H1 (cell line): Measurements from ENCODE around the gene MYH16. TPM values are rescaled to one million over a fixed set of nuclear protein-coding genes. Genes with fewer than 3 reads are reported as not detected.

Experiments
- CTCF ChIA-PET: fragments of 300-600 bp; sonication (Branson Sonifier 250); formaldehyde crosslinking; loops from one replicate; lab custom pipeline; 2021; ENCODE audit not compliant: partially characterized antibody; lab: Charles Lee
- POLR2A ChIA-PET: fragments of 300-600 bp; sonication (Branson Sonifier 250); formaldehyde crosslinking; loops from one replicate; lab custom pipeline; 2021; ENCODE audit warnings: inconsistent platforms; ENCODE audit not compliant: partially characterized antibody; lab: Charles Lee
- DNase-seq, 2 experiments: peaks; one replicate each; pipeline versions ENCODE4 v3.0.0 to v3.0.0-alpha.2; 2010 to 2022; ENCODE audit warnings: low spot score in 2 of 2, low read depth in 1 of 2, mixed read lengths in 1 of 2
- FAIRE-seq: peaks from 2 replicates; lab custom pipeline; 2011; peaks lifted over from hg19 to GRCh38; lab: Jason Lieb, UNC
- H2AFZ ChIP-seq: 2 replicates; pipeline ENCODE4 v1.8.1; 2012; ENCODE audit warnings: low read length, inconsistent platforms
- H2AK5ac ChIP-seq: 2 replicates; pipeline ENCODE4 v1.6.1; 2013; ENCODE audit warnings: low read depth, low read length
- H2BK120ac ChIP-seq: replicated peaks from 2 replicates; pipeline ENCODE3; 2013; ENCODE audit warnings: low read depth, low read length, inconsistent platforms
- H2BK12ac ChIP-seq: 2 replicates; pipeline ENCODE4 v1.6.1; 2013; ENCODE audit warnings: low read depth, low read length
- H2BK15ac ChIP-seq: 2 replicates; pipeline ENCODE4 v1.6.1; 2013; ENCODE audit warnings: low read length
- H2BK20ac ChIP-seq: 2 replicates; pipeline ENCODE4 v1.6.1; 2013; ENCODE audit warnings: low read length
- H2BK5ac ChIP-seq: 2 replicates; pipeline ENCODE4 v1.6.1; 2013; ENCODE audit warnings: low read depth, low read length
- H3K14ac ChIP-seq: 2 replicates; pipeline ENCODE4 v1.6.1; 2013; ENCODE audit warnings: inconsistent platforms; ENCODE audit not compliant: insufficient read length
- H3K18ac ChIP-seq: 2 replicates; pipeline ENCODE4 v1.6.1; 2013; ENCODE audit warnings: low read length; ENCODE audit errors: extremely low read depth
- H3K23ac ChIP-seq: 2 replicates; pipeline ENCODE4 v1.6.1; 2013; ENCODE audit warnings: inconsistent platforms; ENCODE audit not compliant: insufficient read length
- H3K23me2 ChIP-seq: 2 replicates; pipeline ENCODE4 v1.6.1; 2013; ENCODE audit warnings: low read depth, low read length
- H3K27ac ChIP-seq: 2 replicates; pipeline ENCODE4 v1.6.1; 2011; ENCODE audit warnings: low read depth, low read length, inconsistent platforms
- H3K27me3 ChIP-seq, 4 experiments: replicated peaks in 1 of 4; 1 replicate in 1 of 4; 2 replicates in 3 of 4; pipeline versions ENCODE4 v1.6.1 to v1.8.1; 2011 to 2013; ENCODE audit warnings: low read length in 3 of 4, mild to moderate bottlenecking in 3 of 4, inconsistent platforms in 2 of 4, mixed read lengths in 2 of 4, moderate library complexity in 1 of 4; ENCODE audit not compliant: control insufficient read depth in 3 of 4, insufficient read depth in 3 of 4; ENCODE audit errors: extremely low read depth in 1 of 4
- H3K36me3 ChIP-seq, 4 experiments: 2 replicates each; pipeline versions ENCODE4 v1.6.1 to v1.8.1; 2011 to 2013; ENCODE audit warnings: mild to moderate bottlenecking in 4 of 4, low read length in 3 of 4, moderate library complexity in 2 of 4, control low read depth in 1 of 4, inconsistent platforms in 1 of 4; ENCODE audit not compliant: insufficient read depth in 4 of 4, control insufficient read depth in 2 of 4
- H3K4ac ChIP-seq: replicated peaks from 2 replicates; pipeline ENCODE3; 2013; ENCODE audit warnings: low read length, low read depth, mixed read lengths, inconsistent platforms; ENCODE audit not compliant: insufficient read length
- H3K4me1 ChIP-seq, 4 experiments: replicated peaks in 1 of 4; 1 replicate in 1 of 4; 2 replicates in 3 of 4; pipeline versions ENCODE4 v1.6.1 to v1.8.1; 2011 to 2013; ENCODE audit warnings: low read length in 3 of 4, inconsistent platforms in 2 of 4, mixed read lengths in 1 of 4; ENCODE audit not compliant: insufficient read depth in 4 of 4, control insufficient read depth in 3 of 4
- H3K4me2 ChIP-seq, 2 experiments: 2 replicates each; pipeline versions ENCODE4 v1.6.1 to v1.8.1; 2011 to 2013; ENCODE audit warnings: low read depth in 2 of 2, low read length in 2 of 2, control low read depth in 1 of 2, inconsistent platforms in 1 of 2, mild to moderate bottlenecking in 1 of 2; ENCODE audit not compliant: insufficient read depth in 1 of 2
- H3K4me3 ChIP-seq, 4 experiments: fragments of 200-600, 300-600 bp in 1 of 4; sonication (generic), shearing (Covaris generic), sonication (Bioruptor Twin) in 1 of 4; 2 replicates each; pipeline versions ENCODE4 v1.5.1 to v1.8.1; 2011 to 2016; ENCODE audit warnings: low read length in 4 of 4, low read depth in 3 of 4, control low read depth in 2 of 4, inconsistent platforms in 2 of 4, mild to moderate bottlenecking in 2 of 4, mixed read lengths in 1 of 4, moderate library complexity in 1 of 4; ENCODE audit not compliant: insufficient read depth in 2 of 4; ENCODE audit errors: extremely low read depth in 1 of 4
- H3K56ac ChIP-seq: replicated peaks from 2 replicates; pipeline ENCODE3; 2013; ENCODE audit warnings: low read depth, mild to moderate bottlenecking, mixed read lengths, low read length, inconsistent platforms; ENCODE audit not compliant: insufficient read length
- H3K79me1 ChIP-seq: 2 replicates; pipeline ENCODE4 v1.6.1; 2013; ENCODE audit warnings: low read depth, low read length, control low read depth
- H3K79me2 ChIP-seq, 2 experiments: 2 replicates each; pipeline versions ENCODE4 v1.6.1 to v1.8.1; 2012 to 2013; ENCODE audit warnings: low read length in 2 of 2, mild to moderate bottlenecking in 2 of 2, inconsistent platforms in 1 of 2; ENCODE audit not compliant: insufficient read depth in 2 of 2, control insufficient read depth in 1 of 2
- H3K9ac ChIP-seq, 4 experiments: replicated peaks in 1 of 4; 1 replicate in 1 of 4; 2 replicates in 3 of 4; pipeline versions ENCODE4 v1.6.1 to v1.8.1; 2011 to 2013; ENCODE audit warnings: low read depth in 3 of 4, low read length in 3 of 4, control low read depth in 2 of 4, mild to moderate bottlenecking in 2 of 4, moderate library complexity in 2 of 4, inconsistent platforms in 1 of 4; ENCODE audit errors: extremely low read depth in 1 of 4
- H3K9me3 ChIP-seq, 2 experiments: 2 replicates each; pipeline versions ENCODE4 v1.6.1 to v1.8.1; 2012 to 2013; ENCODE audit warnings: mild to moderate bottlenecking in 2 of 2, moderate library complexity in 2 of 2, control low read depth in 1 of 2, inconsistent platforms in 1 of 2, low read depth in 1 of 2, low read length in 1 of 2, mixed read lengths in 1 of 2; ENCODE audit not compliant: insufficient read depth in 2 of 2
- H4K20me1 ChIP-seq, 2 experiments: replicated peaks in 1 of 2; 2 replicates each; pipeline versions ENCODE3 to v1.8.1; 2011 to 2013; ENCODE audit warnings: inconsistent platforms in 2 of 2, low read length in 2 of 2, mild to moderate bottlenecking in 1 of 2; ENCODE audit not compliant: insufficient read depth in 2 of 2, control insufficient read depth in 1 of 2
- H4K5ac ChIP-seq: 2 replicates; pipeline ENCODE4 v1.6.1; 2013; ENCODE audit warnings: low read length, low read depth, mixed read lengths, inconsistent platforms; ENCODE audit not compliant: insufficient read length
- H4K8ac ChIP-seq: 2 replicates; pipeline ENCODE4 v1.8.0; 2013; ENCODE audit warnings: mild to moderate bottlenecking, moderate library complexity, low read length, inconsistent platforms; ENCODE audit not compliant: insufficient read depth; ENCODE audit errors: extremely low read depth
- H4K91ac ChIP-seq: replicated peaks from 2 replicates; pipeline ENCODE3; 2013; ENCODE audit warnings: low read length, mixed read lengths, inconsistent platforms; ENCODE audit not compliant: insufficient read length
- HDAC6 ChIP-seq: IDR thresholded peaks from one replicate; pipeline ENCODE4 v1.7.1; 2012; ENCODE audit warnings: low read depth, mild to moderate bottlenecking, inconsistent platforms, low read length, moderate library complexity
- JUN ChIP-seq: IDR thresholded peaks from 2 replicates; pipeline ENCODE4 v1.6.1; 2011; ENCODE audit warnings: low read depth, mild to moderate bottlenecking, improper control_type of control experiment, low read length
- KDM5A ChIP-seq: fragments of 200-600 bp; IDR thresholded peaks from 2 replicates; pipeline ENCODE4 v1.7.1; 2012; ENCODE audit warnings: mild to moderate bottlenecking, low read length, inconsistent platforms, mixed read lengths
- POU5F1 ChIP-seq: IDR thresholded peaks from 2 replicates; pipeline ENCODE4 v1.6.1; 2011; ENCODE audit warnings: low read depth, mild to moderate bottlenecking, low read length, moderate library complexity
- SP4 ChIP-seq: IDR thresholded peaks from 2 replicates; pipeline ENCODE4 v1.6.1; 2012; ENCODE audit warnings: low read length, inconsistent platforms
- WGBS, 2 experiments: shearing (Covaris generic) in 1 of 2; methylation state at CpG; one replicate each; pipeline versions ENCODE4 v1.1.6 to v1.1.7; 2013 to 2015; ENCODE audit warnings: low lambda C conversion rate in 2 of 2, mixed read lengths in 2 of 2, inconsistent platforms in 1 of 2, low coverage in 1 of 2, missing lambda C conversion rate in 1 of 2; ENCODE audit not compliant: insufficient replicate concordance in 2 of 2, insufficient coverage in 1 of 2, insufficient read length in 1 of 2; ENCODE audit errors: extremely low coverage in 1 of 2, missing lambda C conversion rate in 1 of 2; 5-methylcytosine and 5-hydroxymethylcytosine counted together
- polyA plus RNA-seq, 7 experiments: library from polyadenylated mRNA; depleted of rRNA in 3 of 7; stranded (reverse) in 5 of 7; unstranded in 2 of 7; fragments of >200 nt in 5 of 7; fragments of 200-250 nt in 2 of 7; gene quantifications; 1 replicate in 5 of 7; 2 replicates in 1 of 7; 4 replicates in 1 of 7; pipeline versions ENCODE4 v1.2.1 to v1.2.3, GENCODE V29; 2011 to 2013; ENCODE audit warnings: missing spikeins in 2 of 7, mixed read lengths in 2 of 7
- total RNA-seq: library from RNA; stranded (reverse); fragmentation: NEBNext Ultra II Directional; extraction: Animal tissue kit (Norgen Biotek cat#: 25700); gene quantifications from 2 replicates; pipeline ENCODE4 v1.2.1, GENCODE V29; 2021

MYH16 gene
- total and polyA plus RNA-seq, 2 of the 8 experiments (the other 6 are each of a cell fraction or from before 2014, with no cell fraction given), result not detected

- DNase-seq (no peak), FAIRE-seq (no peak)
- H3K9ac ChIP-seq, result no peak overlapping the region
- H4K5ac ChIP-seq, result no peak overlapping the region
- ChIA-PET CTCF (interaction anchor here (0.7 to 8.4 kb wide), 12 partner anchors 9 to 277 kb away, joined by 3 to 87 read pairs (median 6); partner anchors contain the start of genes ARPC1A and SMURF1), POLR2A (interaction anchor here (1.0 to 1.1 kb wide), 2 partner anchors 89 to 166 kb away, joined by 3 read pairs; no protein-coding TSS in a partner anchor)
- WGBS, 2 experiments, result 96% methylated on average over 7 of the region's 7 CpGs; no CpG with 5 or more reads in 1 of the 2 experiments
- H2BK5ac ChIP-seq, result peak overlapping the region; percentile 78; the same call in 1 of the 2 replicates
- H3K23me2 ChIP-seq, result no peaks in the 10 kb centered on the region
- H3K36me3 ChIP-seq, result no peaks in the 10 kb centered on the region
- no peak overlapping the region for H2BK120ac ChIP-seq
- H3K79me2 ChIP-seq, result no peaks in the 10 kb centered on the region
- H3K4me3 ChIP-seq, result no peak overlapping the region
- no peaks in the 10 kb centered on the region for H3K4me1 ChIP-seq
- H3K23ac ChIP-seq, result no peak overlapping the region
- H2AK5ac ChIP-seq, result no peak overlapping the region
- no peak overlapping the region for H2BK12ac ChIP-seq
- no peak overlapping the region for H2AFZ ChIP-seq
- H2BK20ac ChIP-seq, result no peak overlapping the region
- 0 out of 4 replicates have a peak, but pooled peaks cover 0 to 3% of the 10 kb centered on the region in 2 experiments for H3K9me3 ChIP-seq
- no peak overlapping the region for H4K8ac ChIP-seq
- no peaks in the 10 kb centered on the region for H3K79me1 ChIP-seq
- H3K56ac ChIP-seq, result no peak overlapping the region
- TF ChIP-seq SP4 (no peak), KDM5A (no peak), POU5F1 (no peak), JUN (no peak), HDAC6 (no peak)
- H2BK15ac ChIP-seq, result no peak overlapping the region
- no peak overlapping the region for H4K91ac ChIP-seq
- H3K4me2 ChIP-seq, result no peak overlapping the region
- H3K27ac ChIP-seq, result no peak overlapping the region
- H3K18ac ChIP-seq, result no peak overlapping the region
- H4K20me1 ChIP-seq, result no peaks in the 10 kb centered on the region
- no peak overlapping the region for H3K14ac ChIP-seq
- H3K4ac ChIP-seq, result no peak overlapping the region
- no peaks in the 10 kb centered on the region for H3K27me3 ChIP-seq
Measured at GRCh38 chr7:99314504-99314903, 41.9 kb downstream of the MYH16 start.
